Stimulated activated CD8-positive, alpha-beta memory T cell treated with anti-CD3 and anti-CD28 coated beads, Interleukin-15, amount 100 ng/mL, for 1 hour (primary cell): ENCODE results near the gene LIMK2.
"Not testable (repeated sequence)": the region's sequence is repeated elsewhere in the genome, so short reads cannot be mapped to it uniquely, and the experiment has no call there.

Experiments used
- DNase-seq: peaks from one replicate; pipeline ENCODE4 v3.0.0-alpha.2; 2020; ENCODE audit warnings: low read depth

Gene LIMK2

GRCh38 chr22:31290494-31291471, 78.7 kb downstream of the LIMK2 start:
- peak; percentile 87 for DNase-seq

GRCh38 chr22:31291481-31292235, 79.6 kb downstream of the LIMK2 start:
- DNase-seq, result no peak

- DNase-seq, result peak; percentile 78
Observed at GRCh38 chr22:31292236-31292989, 80.3 kb downstream of the LIMK2 start, which contains the start of gene PIK3IP1. Gene PIK3IP1, minus strand, starts transcription at chr22:31292488. Its CDS starts 144 bp downstream, at chr22:31292344.

- DNase-seq, result no peak
Observed at GRCh38 chr22:31295360-31295759, 83.3 kb downstream of the LIMK2 start.

GRCh38 chr22:31295831-31296657, 83.9 kb downstream of the LIMK2 start:
- DNase-seq, result no peak

- no peak for DNase-seq
Observed at GRCh38 chr22:31300896-31301295, 88.8 kb downstream of the LIMK2 start.

GRCh38 chr22:31302006-31302405, 89.9 kb downstream of the LIMK2 start:
- DNase-seq, result no peak

GRCh38 chr22:31302537-31302936, 90.4 kb downstream of the LIMK2 start:
- no peak for DNase-seq

- no peak for DNase-seq
Observed at GRCh38 chr22:31305194-31305593, 93.1 kb downstream of the LIMK2 start.

GRCh38 chr22:31308181-31308580, 96.1 kb downstream of the LIMK2 start:
- no peak for DNase-seq

GRCh38 chr22:31313366-31314147, 101.5 kb downstream of the LIMK2 start:
- peak; percentile 59 for DNase-seq

GRCh38 chr22:31314220-31314619, 102.1 kb downstream of the LIMK2 start:
- not testable (repeated sequence) for DNase-seq

GRCh38 chr22:31321421-31321820, 109.3 kb downstream of the LIMK2 start:
- DNase-seq, result no peak

GRCh38 chr22:31323578-31324550, 111.8 kb downstream of the LIMK2 start:
- no peak for DNase-seq

- DNase-seq, result no peak
Observed at GRCh38 chr22:31326877-31327276, 114.8 kb downstream of the LIMK2 start.

GRCh38 chr22:31327806-31328543, 115.9 kb downstream of the LIMK2 start:
- DNase-seq, result no peak

GRCh38 chr22:31328544-31328960, 116.5 kb downstream of the LIMK2 start:
- no peak for DNase-seq

GRCh38 chr22:31329029-31329428, 116.9 kb downstream of the LIMK2 start:
- DNase-seq, result no peak
